ENCODE measurements around the gene CLTB. TPM values are rescaled to one million over a fixed set of nuclear protein-coding genes. Genes with fewer than 3 reads are reported as not detected.

The CLTB gene, protein sequence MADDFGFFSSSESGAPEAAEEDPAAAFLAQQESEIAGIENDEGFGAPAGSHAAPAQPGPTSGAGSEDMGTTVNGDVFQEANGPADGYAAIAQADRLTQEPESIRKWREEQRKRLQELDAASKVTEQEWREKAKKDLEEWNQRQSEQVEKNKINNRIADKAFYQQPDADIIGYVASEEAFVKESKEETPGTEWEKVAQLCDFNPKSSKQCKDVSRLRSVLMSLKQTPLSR
- polyA plus RNA-seq = 137 TPM
- long read RNA-seq, donor 1, transcript CLTB-202 (5 exons, 1,161 nt) = major isoform, 43 of 47 reads
- long read RNA-seq, donor 1, partial matches to known transcripts = 0 of 47 reads
- long read RNA-seq, donor 1, other reads (novel, unspliced or antisense) = 0 of 47 reads
- long read RNA-seq, donor 2, transcript CLTB-202 (5 exons, 1,161 nt) = major isoform, 142 of 178 reads
- long read RNA-seq, donor 2, transcript CLTB-201 (6 exons, 1,215 nt) = minor isoform, 14 of 178 reads
- long read RNA-seq, donor 2, transcript CLTB-207 (6 exons, 1,489 nt) = minor isoform, 5 of 178 reads
- long read RNA-seq, donor 2, partial matches to known transcripts = 17 of 178 reads
- long read RNA-seq, donor 2, other reads (novel, unspliced or antisense) = 0 of 178 reads
- long read RNA-seq, donor 3, transcript CLTB-207 (6 exons, 1,489 nt) = minor isoform, 5 of 300 reads
- long read RNA-seq, donor 3, transcript CLTB-202 (5 exons, 1,161 nt) = major isoform, 212 of 300 reads
- long read RNA-seq, donor 3, transcript CLTB-201 (6 exons, 1,215 nt) = minor isoform, 12 of 300 reads
- long read RNA-seq, donor 3, partial matches to known transcripts = 71 of 300 reads
- long read RNA-seq, donor 3, other reads (novel, unspliced or antisense) = 0 of 300 reads
- long read RNA-seq, donor 4, transcript CLTB-202 (5 exons, 1,161 nt) = major isoform, 7 of 8 reads
- long read RNA-seq, donor 4, partial matches to known transcripts = 0 of 8 reads
- long read RNA-seq, donor 4, other reads (novel, unspliced or antisense) = 0 of 8 reads
- long read RNA-seq, donor 5, transcript CLTB-202 (5 exons, 1,161 nt) = major isoform, 42 of 47 reads
- long read RNA-seq, donor 5, partial matches to known transcripts = 0 of 47 reads
- long read RNA-seq, donor 5, other reads (novel, unspliced or antisense) = 0 of 47 reads
- long read RNA-seq, donor 6, transcript CLTB-202 (5 exons, 1,161 nt) = major isoform, 87 of 159 reads
- long read RNA-seq, donor 6, transcript CLTB-201 (6 exons, 1,215 nt) = minor isoform, 9 of 159 reads
- long read RNA-seq, donor 6, partial matches to known transcripts = 60 of 159 reads
- long read RNA-seq, donor 6, other reads (novel, unspliced or antisense) = 0 of 159 reads
- long read RNA-seq, donor 7, transcript CLTB-202 (5 exons, 1,161 nt) = major isoform, 21 of 23 reads
- long read RNA-seq, donor 7, partial matches to known transcripts = 0 of 23 reads
- long read RNA-seq, donor 7, other reads (novel, unspliced or antisense) = 0 of 23 reads
- long read RNA-seq, donor 8, transcript CLTB-207 (6 exons, 1,489 nt) = minor isoform, 5 of 169 reads
- long read RNA-seq, donor 8, transcript CLTB-201 (6 exons, 1,215 nt) = minor isoform, 7 of 169 reads
- long read RNA-seq, donor 8, transcript CLTB-202 (5 exons, 1,161 nt) = major isoform, 130 of 169 reads
- long read RNA-seq, donor 8, partial matches to known transcripts = 27 of 169 reads
- long read RNA-seq, donor 8, other reads (novel, unspliced or antisense) = 0 of 169 reads
- long read RNA-seq, donor 9, transcript CLTB-207 (6 exons, 1,489 nt) = minor isoform, 5 of 138 reads
- long read RNA-seq, donor 9, transcript CLTB-202 (5 exons, 1,161 nt) = major isoform, 87 of 138 reads
- long read RNA-seq, donor 9, transcript CLTB-201 (6 exons, 1,215 nt) = minor isoform, 5 of 138 reads
- long read RNA-seq, donor 9, partial matches to known transcripts = 41 of 138 reads
- long read RNA-seq, donor 9, other reads (novel, unspliced or antisense) = 0 of 138 reads
- long read RNA-seq, donor 10, transcript CLTB-202 (5 exons, 1,161 nt) = major isoform, 118 of 164 reads
- long read RNA-seq, donor 10, transcript CLTB-207 (6 exons, 1,489 nt) = minor isoform, 8 of 164 reads
- long read RNA-seq, donor 10, transcript CLTB-201 (6 exons, 1,215 nt) = minor isoform, 9 of 164 reads
- long read RNA-seq, donor 10, partial matches to known transcripts = 29 of 164 reads
- long read RNA-seq, donor 10, other reads (novel, unspliced or antisense) = 0 of 164 reads
- long read RNA-seq, donor 11, transcript CLTB-202 (5 exons, 1,161 nt) = major isoform, 93 of 129 reads
- long read RNA-seq, donor 11, transcript CLTB-207 (6 exons, 1,489 nt) = minor isoform, 6 of 129 reads
- long read RNA-seq, donor 11, partial matches to known transcripts = 21 of 129 reads
- long read RNA-seq, donor 11, other reads (novel, unspliced or antisense) = 5 of 129 reads

DNA sequence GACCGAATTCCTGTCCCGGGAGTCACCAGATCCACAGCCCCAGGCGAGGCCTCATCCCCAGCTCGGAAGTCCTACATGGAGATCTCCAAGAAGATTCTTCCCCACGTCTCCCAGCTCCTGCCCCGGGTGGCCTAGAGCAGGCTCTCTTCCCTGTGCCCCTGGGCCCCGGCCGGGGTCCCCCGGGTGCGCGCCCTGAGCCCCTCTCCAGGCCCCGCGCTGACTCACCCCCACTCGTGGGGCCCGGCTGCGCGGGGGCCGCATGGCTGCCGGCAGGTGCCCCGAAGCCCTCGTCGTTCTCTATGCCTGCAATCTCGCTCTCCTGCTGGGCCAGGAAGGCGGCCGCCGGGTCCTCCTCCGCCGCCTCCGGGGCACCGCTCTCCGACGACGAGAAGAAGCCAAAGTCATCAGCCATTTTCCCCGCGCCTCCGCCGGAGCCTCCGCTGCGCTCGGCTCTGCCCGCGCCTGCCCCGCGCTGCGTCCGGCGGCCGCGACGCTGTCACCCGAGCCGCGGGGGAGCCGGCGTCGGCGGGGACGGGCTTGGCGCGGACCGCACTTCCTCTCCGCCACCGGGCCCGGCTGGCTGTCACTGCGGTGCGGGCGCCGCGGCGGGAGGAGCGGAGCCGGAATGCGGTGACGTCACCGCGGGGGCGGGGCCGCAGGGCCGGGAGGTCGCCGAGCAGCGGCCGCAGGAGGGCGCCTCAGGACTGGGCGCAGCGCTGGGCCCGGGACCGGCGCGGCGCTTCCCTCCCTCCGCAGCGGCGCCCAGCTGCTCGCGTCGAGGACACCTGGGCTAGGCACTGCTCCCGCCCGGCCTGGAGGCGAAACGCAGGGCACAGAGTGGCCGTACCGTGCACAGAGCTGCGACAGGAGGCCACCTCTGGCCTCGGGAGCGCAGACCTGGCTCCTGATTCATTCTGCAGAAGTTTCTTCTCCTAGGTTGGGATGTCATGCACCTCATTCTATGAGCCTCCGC is at the start of gene CLTB:
CLTB (minus strand) TSS at position 588 of the 973 bp plus-strand sequence; CDS start at position 412, 176 bp downstream.
- no CpG with 5 or more reads among the region's 107 CpGs for WGBS (ENCODE audit: insufficient coverage, low lambda C conversion rate)
- peaks cover 9% of the 10 kb centered on the region for H3K9me3 ChIP-seq (ENCODE audit: control insufficient read depth, low read depth, low read length)
- H3K27me3 ChIP-seq (ENCODE audit: control insufficient read depth, insufficient read depth, low read length) = no peaks in the 10 kb centered on the region
- H3K36me3 ChIP-seq (ENCODE audit: control insufficient read depth, insufficient read depth, low read length) = peaks cover 11% of the 10 kb centered on the region
- DNase-seq = peak; percentile 93 to 94
- peak within 1 kb of the TSS; percentile 87 for H3K4me3 ChIP-seq (ENCODE audit: low read length)
- peaks cover 17% of the 10 kb centered on the region for H3K4me1 ChIP-seq (ENCODE audit: control insufficient read depth, insufficient read depth, low read length)
- peak within 1 kb of the TSS; percentile 92 for H3K27ac ChIP-seq (ENCODE audit: low read length)

DNA sequence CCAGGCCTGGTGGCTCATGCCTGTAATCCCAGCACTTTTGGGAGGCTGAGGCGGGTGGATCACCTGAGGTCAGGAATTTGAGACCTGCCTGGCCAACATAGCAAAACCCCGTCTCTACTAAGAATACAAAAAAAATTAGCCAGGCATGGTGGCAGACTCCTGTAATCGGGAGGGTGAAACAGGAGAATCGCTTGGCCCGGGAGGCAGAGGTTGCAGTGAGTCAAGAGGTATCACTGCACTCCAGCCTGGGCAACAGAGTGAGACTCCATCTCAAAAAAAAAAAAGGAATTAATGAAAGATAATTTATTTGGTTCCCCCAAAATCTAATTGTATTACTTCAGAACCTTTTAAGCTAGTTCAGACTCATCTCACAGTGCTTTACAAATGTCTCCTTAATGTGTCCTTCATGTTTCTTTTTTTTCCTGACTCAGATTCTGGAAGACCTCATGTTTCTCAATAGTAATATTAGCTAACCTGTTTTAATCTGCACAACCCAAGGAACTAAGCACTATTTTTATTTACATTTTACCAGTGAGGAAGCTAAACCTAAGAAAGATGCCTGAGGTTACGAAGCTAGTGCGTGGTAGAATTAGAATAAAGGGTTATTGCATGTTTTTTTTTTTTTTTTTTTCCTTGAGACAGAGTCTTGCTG is 46.9 kb upstream of the CLTB start:
- Histone ChIP-seq H3K9me3 (ENCODE audit: control insufficient read depth, low read depth, low read length) (no peaks in the 10 kb centered on the region), H3K4me3 (ENCODE audit: low read length) (no peak overlapping the region), H3K27ac (ENCODE audit: low read length) (no peak overlapping the region), H3K27me3 (ENCODE audit: control insufficient read depth, insufficient read depth, low read length) (no peaks in the 10 kb centered on the region), H3K4me1 (ENCODE audit: control insufficient read depth, insufficient read depth, low read length) (peaks cover 23% of the 10 kb centered on the region), H3K36me3 (ENCODE audit: control insufficient read depth, insufficient read depth, low read length) (no peaks in the 10 kb centered on the region)
- WGBS (ENCODE audit: insufficient coverage, low lambda C conversion rate) = 100% methylated on average over 2 of the region's 7 CpGs
- DNase-seq = no peak

DNA sequence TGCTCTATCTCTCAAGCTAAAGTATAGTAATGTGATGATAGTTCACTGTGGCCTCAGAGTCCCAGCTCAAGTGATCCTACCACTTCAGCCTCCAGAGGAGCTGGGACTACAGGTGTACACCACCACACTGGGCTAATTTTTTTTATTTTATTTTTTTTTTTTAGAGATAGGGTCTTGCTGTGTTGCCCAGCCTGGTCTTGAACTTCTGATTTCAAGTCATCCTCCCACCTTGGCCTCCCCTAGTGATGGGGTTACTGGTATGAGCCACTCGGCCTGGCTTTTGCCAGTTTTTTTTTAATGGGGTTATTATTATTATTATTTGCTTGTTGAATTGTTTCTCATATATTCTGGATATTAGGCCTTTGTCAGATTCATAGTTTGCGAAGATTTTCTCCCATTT is 45.0 kb upstream of the CLTB start:
- no peaks in the 10 kb centered on the region for H3K9me3 ChIP-seq (ENCODE audit: control insufficient read depth, low read depth, low read length)
- no peak for DNase-seq
- no peak overlapping the region for H3K27ac ChIP-seq (ENCODE audit: low read length)
- H3K36me3 ChIP-seq (ENCODE audit: control insufficient read depth, insufficient read depth, low read length) = no peaks in the 10 kb centered on the region
- no peaks in the 10 kb centered on the region for H3K27me3 ChIP-seq (ENCODE audit: control insufficient read depth, insufficient read depth, low read length)
- no CpG with 5 or more reads among the region's 2 CpGs for WGBS (ENCODE audit: insufficient coverage, low lambda C conversion rate)
- H3K4me1 ChIP-seq (ENCODE audit: control insufficient read depth, insufficient read depth, low read length) = peaks cover 14% of the 10 kb centered on the region
- H3K4me3 ChIP-seq (ENCODE audit: low read length) = no peak overlapping the region

DNA sequence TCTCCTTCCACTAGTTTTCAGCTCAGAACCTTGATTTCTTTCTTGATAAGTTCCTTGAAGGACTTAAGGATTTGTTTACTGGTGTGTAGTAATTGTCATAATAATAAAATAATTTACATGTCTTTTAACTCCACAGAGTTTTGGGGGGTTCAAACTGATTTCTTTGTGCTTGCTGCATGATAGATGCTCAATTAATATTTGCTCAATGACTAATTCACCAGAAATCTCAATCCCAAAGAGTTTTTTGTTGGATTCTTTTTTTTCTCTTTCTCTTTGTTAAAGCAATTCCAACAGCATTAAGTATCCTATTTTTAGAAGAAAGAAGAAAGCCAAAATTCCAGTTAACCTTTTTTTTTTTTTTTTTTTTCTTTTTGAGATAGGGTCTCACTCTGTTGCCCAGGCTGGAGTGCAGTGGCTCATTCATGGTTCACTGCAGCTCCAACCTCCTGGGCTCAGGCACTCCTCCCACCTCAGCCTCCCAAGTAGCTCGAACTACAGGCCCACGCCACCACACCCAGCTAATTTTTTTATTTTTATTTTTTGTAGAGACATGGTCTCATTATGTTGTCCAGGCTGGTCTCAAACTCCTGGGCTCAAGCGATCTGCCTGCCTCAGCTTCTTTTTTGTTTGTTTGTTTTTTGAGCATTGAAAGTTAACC is 42.7 kb upstream of the CLTB start:
- Histone ChIP-seq H3K4me1 (ENCODE audit: control insufficient read depth, insufficient read depth, low read length) (no peaks in the 10 kb centered on the region), H3K4me3 (ENCODE audit: low read length) (no peak overlapping the region), H3K9me3 (ENCODE audit: control insufficient read depth, low read depth, low read length) (no peaks in the 10 kb centered on the region), H3K27ac (ENCODE audit: low read length) (no peak overlapping the region), H3K36me3 (ENCODE audit: control insufficient read depth, insufficient read depth, low read length) (peaks cover 3% of the 10 kb centered on the region), H3K27me3 (ENCODE audit: control insufficient read depth, insufficient read depth, low read length) (no peaks in the 10 kb centered on the region)
- no peak for DNase-seq
- 94% methylated on average over 2 of the region's 3 CpGs for WGBS (ENCODE audit: insufficient coverage, low lambda C conversion rate)

DNA sequence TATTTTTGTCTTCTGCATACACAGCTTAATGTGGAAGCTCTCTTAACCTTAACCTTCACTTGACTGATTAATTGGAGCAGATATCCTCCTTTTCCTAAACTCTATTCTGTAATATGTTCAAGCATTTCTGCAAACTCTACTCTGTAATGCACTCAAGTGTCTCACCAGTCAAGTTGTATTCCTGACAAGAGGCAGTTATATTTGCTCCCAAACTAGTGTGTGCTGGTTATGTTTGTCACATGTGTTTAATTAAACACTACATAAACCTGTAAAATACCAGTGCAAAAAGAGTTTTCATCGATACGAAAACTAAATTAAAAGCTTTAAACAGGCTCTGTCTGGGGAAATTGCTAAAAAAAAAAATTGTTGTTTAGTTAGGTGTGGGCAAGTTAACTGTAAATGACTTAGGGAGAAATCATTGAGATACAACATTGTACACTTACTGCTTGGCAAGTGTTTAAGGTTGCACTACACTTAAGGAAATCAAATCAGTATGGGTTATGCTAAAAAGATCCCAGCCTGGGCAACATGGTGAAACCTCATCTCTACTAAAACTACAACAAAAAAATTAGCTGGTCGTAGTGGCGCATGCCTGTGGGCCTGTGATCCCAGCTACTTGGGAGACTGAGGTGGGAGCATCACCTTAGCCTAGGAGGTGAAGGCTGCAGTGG is 38.5 kb upstream of the CLTB start:
- 100% methylated on average over 3 of the region's 4 CpGs for WGBS (ENCODE audit: insufficient coverage, low lambda C conversion rate)
- no peaks in the 10 kb centered on the region for H3K27me3 ChIP-seq (ENCODE audit: control insufficient read depth, insufficient read depth, low read length)
- H3K4me3 ChIP-seq (ENCODE audit: low read length) = no peak overlapping the region
- peaks cover 17% of the 10 kb centered on the region for H3K36me3 ChIP-seq (ENCODE audit: control insufficient read depth, insufficient read depth, low read length)
- no peaks in the 10 kb centered on the region for H3K4me1 ChIP-seq (ENCODE audit: control insufficient read depth, insufficient read depth, low read length)
- H3K27ac ChIP-seq (ENCODE audit: low read length) = no peak overlapping the region
- no peaks in the 10 kb centered on the region for H3K9me3 ChIP-seq (ENCODE audit: control insufficient read depth, low read depth, low read length)
- DNase-seq = no peak

DNA sequence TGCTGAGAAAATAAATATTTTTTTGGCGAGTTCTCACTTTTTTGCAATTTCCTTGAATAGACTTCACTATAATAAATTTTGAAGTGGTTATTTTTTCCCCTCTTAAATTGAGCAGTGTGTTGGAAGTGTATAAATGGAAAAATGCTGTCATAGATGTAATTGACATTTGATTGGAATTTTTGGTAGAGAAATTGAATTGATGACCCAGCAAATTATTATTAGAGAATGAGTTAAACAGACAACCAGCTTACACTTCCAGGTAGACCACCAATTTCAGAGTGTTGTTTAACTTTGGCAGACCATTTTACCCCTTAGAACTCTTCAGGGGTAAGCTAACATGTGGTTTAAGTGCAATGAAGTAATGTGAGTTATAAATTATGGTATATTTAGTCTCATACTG is 33.7 kb upstream of the CLTB start:
- H3K9me3 ChIP-seq (ENCODE audit: control insufficient read depth, low read depth, low read length) = no peaks in the 10 kb centered on the region
- no peaks in the 10 kb centered on the region for H3K27me3 ChIP-seq (ENCODE audit: control insufficient read depth, insufficient read depth, low read length)
- H3K4me3 ChIP-seq (ENCODE audit: low read length) = no peak overlapping the region
- no peak for DNase-seq
- H3K27ac ChIP-seq (ENCODE audit: low read length) = no peak overlapping the region
- 88% methylated on average over 1 of the region's 1 CpG for WGBS (ENCODE audit: insufficient coverage, low lambda C conversion rate)
- H3K36me3 ChIP-seq (ENCODE audit: control insufficient read depth, insufficient read depth, low read length) = peaks cover 17% of the 10 kb centered on the region
- H3K4me1 ChIP-seq (ENCODE audit: control insufficient read depth, insufficient read depth, low read length) = peaks cover 3% of the 10 kb centered on the region

DNA sequence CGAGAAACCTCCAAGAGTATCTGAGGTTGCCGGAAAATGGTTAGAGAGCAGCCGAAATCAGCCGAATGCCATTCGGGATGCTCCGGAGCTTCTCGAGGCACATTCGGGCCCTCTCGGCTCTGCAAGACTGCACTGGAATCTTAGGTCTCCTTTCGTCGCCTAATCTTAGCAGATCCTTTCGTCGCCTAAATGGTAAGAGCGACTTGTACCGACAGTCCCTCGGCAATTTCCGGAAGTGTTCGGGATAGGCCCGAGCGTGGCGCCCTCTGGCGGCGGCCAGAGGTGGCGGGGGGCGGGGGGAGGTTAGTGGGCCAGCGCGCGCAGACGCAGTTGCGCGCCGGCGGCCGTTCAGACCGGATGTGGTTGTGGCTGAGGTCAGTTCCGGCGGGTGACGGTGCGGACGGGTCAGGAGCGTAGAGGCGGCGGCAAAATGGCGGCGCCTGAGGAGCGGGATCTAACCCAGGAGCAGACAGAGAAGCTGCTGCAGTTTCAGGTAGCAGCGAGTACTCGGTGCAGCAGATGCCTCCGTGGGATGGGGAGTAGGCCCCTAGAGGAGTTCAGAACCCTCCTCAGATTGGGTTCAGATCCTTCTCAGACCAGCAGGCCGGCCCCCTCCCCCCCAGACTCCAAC is 31.8 kb upstream of the CLTB start, which contains the start of gene FAF2:
FAF2 (plus strand) TSS at position 408 of the 631 bp plus-strand sequence; CDS start at position 431, 23 bp downstream.
- H3K27me3 ChIP-seq (ENCODE audit: control insufficient read depth, insufficient read depth, low read length) = no peaks in the 10 kb centered on the region
- WGBS (ENCODE audit: insufficient coverage, low lambda C conversion rate) = no CpG with 5 or more reads among the region's 50 CpGs
- peaks cover 3% of the 10 kb centered on the region for H3K4me1 ChIP-seq (ENCODE audit: control insufficient read depth, insufficient read depth, low read length)
- H3K4me3 ChIP-seq (ENCODE audit: low read length) = peak within 1 kb of the TSS; percentile 91
- H3K9me3 ChIP-seq (ENCODE audit: control insufficient read depth, low read depth, low read length) = no peaks in the 10 kb centered on the region
- H3K36me3 ChIP-seq (ENCODE audit: control insufficient read depth, insufficient read depth, low read length) = peaks cover 5% of the 10 kb centered on the region
- peak; percentile 98 to 99 for DNase-seq
- H3K27ac ChIP-seq (ENCODE audit: low read length) = peak within 1 kb of the TSS; percentile 97

All from large intestine (tissue), 12 donors.